Vagina (tissue), 2 donors: ENCODE results near the gene VWA3A. TPM values are rescaled to one million over a fixed set of nuclear protein-coding genes. Genes with fewer than 3 reads are reported as not detected.

Source experiments
- DNase-seq, 2 donors: peaks; one replicate each; pipeline ENCODE4 v3.0.0-alpha.2; 2017; ENCODE audit errors: extremely low spot score in 2 of 2
- H3K27ac ChIP-seq: fragments of 200-600 bp; sonication (generic); one replicate; pipeline ENCODE4 v1.5.1; 2019
- H3K27me3 ChIP-seq: fragments of 200-600 bp; sonication (generic); one replicate; pipeline ENCODE4 v1.5.1; 2019
- H3K36me3 ChIP-seq, 2 donors: fragments of 200-600 bp; sonication (generic); one replicate each; pipeline ENCODE4 v1.5.1; 2017 to 2019
- H3K4me1 ChIP-seq: fragments of 200-600 bp; sonication (generic); one replicate; pipeline ENCODE4 v1.5.1; 2019
- H3K4me3 ChIP-seq, 2 donors: fragments of 200-600 bp; sonication (generic); 1 replicate in 1 of 2; 2 replicates in 1 of 2; pipeline ENCODE4 v1.5.1; 2016 to 2019
- H3K9me3 ChIP-seq: fragments of 200-600 bp; sonication (generic); one replicate; pipeline ENCODE4 v1.5.1; 2019
- CTCF ChIP-seq, 3 experiments: fragments of 450-650 bp in 2 of 3; fragments of 200-600 bp in 1 of 3; sonication (generic) in 1 of 3; IDR thresholded peaks; one replicate each; pipeline ENCODE4 v1.5.1; 2017 to 2019; ENCODE audit warnings: antibody characterized with exemption in 3 of 3, mild to moderate bottlenecking in 2 of 3, moderate library complexity in 2 of 3
- POLR2A ChIP-seq, 2 donors: fragments of 450-650 bp; IDR thresholded peaks; one replicate each; pipeline ENCODE4 v1.6.1; 2017; ENCODE audit warnings: antibody characterized with exemption in 2 of 2, mild to moderate bottlenecking in 2 of 2, moderate library complexity in 2 of 2
- POLR2AphosphoS5 ChIP-seq, 2 donors: sonication (generic); formaldehyde crosslinking; IDR thresholded peaks; one replicate each; pipeline ENCODE4 v1.9.0; 2017; ENCODE audit warnings: antibody characterized with exemption in 2 of 2, mild to moderate bottlenecking in 2 of 2, low read depth in 1 of 2; ENCODE audit not compliant: insufficient read depth in 1 of 2
- intact Hi-C: fragments of 100-400 bp; cut with DNase I; formaldehyde crosslinking; loops from one replicate; pipeline ENCODE4 v1.15.1; 2023
- total RNA-seq: library from RNA; depleted of rRNA; stranded (reverse); fragments of >200 nt; gene quantifications from one replicate; pipeline ENCODE4 v1.2.3, GENCODE V29; 2016

VWA3A gene
- total RNA-seq, 1 donor from 2014 or later, result not detected

- intact Hi-C loops, result no loop called here
- Histone ChIP-seq H3K4me1 (no peaks in the 10 kb centered on the region), H3K36me3 (no peaks in the 10 kb centered on the region), H3K27me3 (no peaks in the 10 kb centered on the region), H3K9me3 (no peaks in the 10 kb centered on the region), H3K4me3 (no peak overlapping the region), H3K27ac (no peak overlapping the region)
- no peak for DNase-seq
- TF ChIP-seq POLR2A (IDR thresholded peaks at IDR 0.05), result no peak
- TF ChIP-seq POLR2AphosphoS5 (IDR thresholded peaks at IDR 0.05; ENCODE audit: insufficient read depth in 1 of 2, low read depth in 1 of 2), result no peak
- TF ChIP-seq CTCF (IDR thresholded peaks at IDR 0.05), result no peak
These were observed 82.3 kb downstream of the VWA3A start for GRCh38 chr16:22174642-22175041.

GRCh38 chr16:22177968-22178930, 85.9 kb downstream of the VWA3A start:
- Histone ChIP-seq H3K27ac (no peak overlapping the region), H3K9me3 (no peaks in the 10 kb centered on the region), H3K4me3 (no peak overlapping the region), H3K27me3 (no peaks in the 10 kb centered on the region), H3K36me3 (no peaks in the 10 kb centered on the region), H3K4me1 (no peaks in the 10 kb centered on the region)
- intact Hi-C loops, result no loop called here
- no peak for TF ChIP-seq CTCF (IDR thresholded peaks at IDR 0.05)
- no peak for TF ChIP-seq POLR2AphosphoS5 (IDR thresholded peaks at IDR 0.05; ENCODE audit: insufficient read depth in 1 of 2, low read depth in 1 of 2)
- no peak for TF ChIP-seq POLR2A (IDR thresholded peaks at IDR 0.05)
- DNase-seq, result no peak

- Histone ChIP-seq H3K4me3 (no peak overlapping the region), H3K4me1 (no peaks in the 10 kb centered on the region), H3K36me3 (no peaks in the 10 kb centered on the region), H3K27me3 (no peaks in the 10 kb centered on the region), H3K9me3 (no peaks in the 10 kb centered on the region), H3K27ac (no peak overlapping the region)
- no peak for DNase-seq
- TF ChIP-seq POLR2A (IDR thresholded peaks at IDR 0.05) (no peak), POLR2AphosphoS5 (IDR thresholded peaks at IDR 0.05; ENCODE audit: insufficient read depth in 1 of 2, low read depth in 1 of 2) (no peak), CTCF (IDR thresholded peaks at IDR 0.05) (no peak)
- intact Hi-C loops, result no loop called here
These were observed 89.1 kb downstream of the VWA3A start for GRCh38 chr16:22181426-22181825.

GRCh38 chr16:22181843-22182242, 89.5 kb downstream of the VWA3A start:
- Histone ChIP-seq H3K4me1 (no peaks in the 10 kb centered on the region), H3K36me3 (no peaks in the 10 kb centered on the region), H3K4me3 (no peak overlapping the region), H3K9me3 (no peaks in the 10 kb centered on the region), H3K27me3 (no peaks in the 10 kb centered on the region), H3K27ac (no peak overlapping the region)
- intact Hi-C loops, result no loop called here
- no peak for DNase-seq
- no peak for TF ChIP-seq CTCF (IDR thresholded peaks at IDR 0.05)
- TF ChIP-seq POLR2AphosphoS5 (IDR thresholded peaks at IDR 0.05; ENCODE audit: insufficient read depth in 1 of 2, low read depth in 1 of 2), result no peak
- TF ChIP-seq POLR2A (IDR thresholded peaks at IDR 0.05), result no peak

GRCh38 chr16:22183335-22183734, 91.0 kb downstream of the VWA3A start:
- H3K27me3 ChIP-seq, result no peaks in the 10 kb centered on the region
- no peaks in the 10 kb centered on the region for H3K9me3 ChIP-seq
- no peak for DNase-seq
- no peak overlapping the region for H3K4me3 ChIP-seq
- H3K27ac ChIP-seq, result no peak overlapping the region
- TF ChIP-seq CTCF (IDR thresholded peaks at IDR 0.05) (no peak), POLR2A (IDR thresholded peaks at IDR 0.05) (no peak), POLR2AphosphoS5 (IDR thresholded peaks at IDR 0.05; ENCODE audit: insufficient read depth in 1 of 2, low read depth in 1 of 2) (no peak)
- peaks cover under 1% of the 10 kb centered on the region for H3K4me1 ChIP-seq
- intact Hi-C loops, result no loop called here
- H3K36me3 ChIP-seq, result no peaks in the 10 kb centered on the region
